ENCODE measurements around the gene RACK1.
"Not testable (repeated sequence)": the region's sequence is repeated elsewhere in the genome, so short reads cannot be mapped to it uniquely, and the experiment has no call there.

RACK1 gene

GRCh38 chr5:181215997-181216989 is 27.4 kb downstream of the RACK1 start:
- DNase-seq (ENCODE audit: low read depth in 2 of 2), result no peak

- DNase-seq (ENCODE audit: low read depth in 2 of 2), result not testable (repeated sequence)
Observed at GRCh38 chr5:181214249-181214648, 29.5 kb downstream of the RACK1 start.

DNA sequence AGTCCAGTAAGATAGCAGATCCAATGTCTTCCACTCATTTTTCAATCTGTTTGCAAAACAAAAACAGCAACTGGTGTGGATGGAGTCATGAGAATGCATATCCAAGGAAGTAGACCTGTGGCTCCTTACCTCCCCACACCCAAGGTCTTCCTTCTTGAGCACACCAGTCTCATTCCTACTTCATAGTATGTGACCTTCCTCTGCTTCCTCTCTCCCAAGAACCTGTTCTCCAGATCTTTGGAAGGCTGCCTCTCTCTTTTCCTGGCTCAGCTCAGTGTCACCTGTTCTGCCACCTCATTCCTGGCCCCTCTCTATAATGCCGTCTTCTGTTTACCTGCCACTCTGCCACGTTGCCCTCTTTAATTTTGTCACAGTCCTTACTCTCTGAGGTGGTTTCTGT is 30.8 kb downstream of the RACK1 start:
- DNase-seq (ENCODE audit: low read depth in 2 of 2), result no peak

- DNase-seq (ENCODE audit: low read depth in 2 of 2), result no peak
Observed at GRCh38 chr5:181212080-181212479, 31.6 kb downstream of the RACK1 start.

GRCh38 chr5:181211208-181211607 is 32.5 kb downstream of the RACK1 start:
- no peak for DNase-seq (ENCODE audit: low read depth in 2 of 2)

DNA sequence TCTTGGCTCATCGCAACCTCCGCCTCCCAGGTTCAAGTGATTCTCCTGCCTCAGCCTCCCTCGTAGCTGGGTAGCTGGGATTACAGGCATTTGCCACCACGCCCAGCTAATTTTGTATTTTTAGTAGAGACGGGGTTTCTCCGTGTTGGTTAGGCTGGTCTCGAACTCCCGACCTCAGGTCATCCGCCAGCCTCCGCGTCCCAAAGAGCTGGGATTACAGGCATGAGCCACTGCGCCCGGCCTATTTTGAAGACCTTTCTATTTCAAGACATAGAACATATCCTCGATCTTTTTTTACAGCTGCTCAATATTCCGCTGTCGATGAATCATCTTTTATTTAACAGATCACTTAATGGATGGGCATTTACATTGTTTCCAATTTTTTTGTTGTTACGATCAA is 33.0 kb downstream of the RACK1 start:
- DNase-seq (ENCODE audit: low read depth in 2 of 2), result not testable (repeated sequence)

DNA sequence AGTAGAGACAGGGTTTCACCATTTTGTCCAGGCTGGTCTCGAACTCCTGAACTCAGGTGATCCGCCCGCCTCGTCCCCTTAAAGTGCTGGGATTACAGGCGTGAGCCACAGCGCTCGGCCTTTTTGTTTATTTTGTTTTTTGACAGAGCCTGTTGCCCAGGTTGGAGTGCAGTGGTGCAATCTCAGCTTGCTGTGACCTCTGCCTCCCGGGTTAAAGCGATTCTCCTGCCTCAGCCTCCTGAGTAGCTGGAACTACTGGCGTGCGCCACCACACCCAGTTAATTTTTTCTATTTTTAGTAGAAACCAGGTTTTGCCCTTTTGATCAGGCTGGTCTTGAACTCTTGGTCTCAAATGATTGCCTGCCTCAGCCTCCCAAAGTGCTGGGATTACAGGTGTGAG is 33.6 kb downstream of the RACK1 start:
- DNase-seq (ENCODE audit: low read depth in 2 of 2), result not testable (repeated sequence)

- DNase-seq (ENCODE audit: low read depth in 2 of 2), result not testable (repeated sequence)
Observed at GRCh38 chr5:181209006-181209405, 34.7 kb downstream of the RACK1 start.

- DNase-seq (ENCODE audit: low read depth in 2 of 2), result no peak
Observed at GRCh38 chr5:181207960-181208253, 35.8 kb downstream of the RACK1 start.

DNA sequence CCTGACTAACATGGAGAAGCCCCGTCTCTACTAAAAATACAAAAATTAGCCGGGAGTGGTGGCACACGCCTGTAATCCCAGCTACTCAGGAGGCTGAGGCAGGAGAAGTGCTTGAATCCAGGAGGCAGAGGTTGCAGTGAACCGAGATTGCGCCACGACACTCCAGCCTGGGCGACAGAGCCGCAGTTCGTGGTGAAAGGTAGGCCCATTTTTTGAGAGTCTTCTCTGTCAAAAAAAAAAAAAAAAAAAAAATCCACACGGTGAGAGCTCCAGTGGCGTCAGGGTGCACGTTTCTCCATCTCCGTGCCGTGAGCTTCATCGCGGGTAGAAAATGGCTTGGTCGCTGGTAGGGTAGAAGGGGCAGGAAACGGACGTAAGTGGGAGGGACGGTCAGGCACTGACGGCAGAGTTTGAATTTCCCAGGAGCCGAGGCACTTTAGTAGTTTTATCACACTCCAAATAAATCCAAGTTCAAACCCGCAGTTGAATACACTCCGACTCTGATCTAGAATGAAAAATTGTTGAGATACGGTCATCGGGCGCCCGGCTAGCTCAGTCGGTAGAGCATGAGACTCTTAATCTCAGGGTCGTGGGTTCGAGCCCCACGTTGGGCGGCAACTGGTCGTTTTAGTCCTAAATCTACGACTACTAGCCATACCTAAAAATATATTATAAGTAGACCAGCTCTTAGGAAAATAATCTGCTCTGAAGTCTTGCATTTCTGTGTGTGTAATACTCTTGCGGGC is 36.3 kb downstream of the RACK1 start:
- DNase-seq (ENCODE audit: low read depth in 2 of 2), result no peak

DNA sequence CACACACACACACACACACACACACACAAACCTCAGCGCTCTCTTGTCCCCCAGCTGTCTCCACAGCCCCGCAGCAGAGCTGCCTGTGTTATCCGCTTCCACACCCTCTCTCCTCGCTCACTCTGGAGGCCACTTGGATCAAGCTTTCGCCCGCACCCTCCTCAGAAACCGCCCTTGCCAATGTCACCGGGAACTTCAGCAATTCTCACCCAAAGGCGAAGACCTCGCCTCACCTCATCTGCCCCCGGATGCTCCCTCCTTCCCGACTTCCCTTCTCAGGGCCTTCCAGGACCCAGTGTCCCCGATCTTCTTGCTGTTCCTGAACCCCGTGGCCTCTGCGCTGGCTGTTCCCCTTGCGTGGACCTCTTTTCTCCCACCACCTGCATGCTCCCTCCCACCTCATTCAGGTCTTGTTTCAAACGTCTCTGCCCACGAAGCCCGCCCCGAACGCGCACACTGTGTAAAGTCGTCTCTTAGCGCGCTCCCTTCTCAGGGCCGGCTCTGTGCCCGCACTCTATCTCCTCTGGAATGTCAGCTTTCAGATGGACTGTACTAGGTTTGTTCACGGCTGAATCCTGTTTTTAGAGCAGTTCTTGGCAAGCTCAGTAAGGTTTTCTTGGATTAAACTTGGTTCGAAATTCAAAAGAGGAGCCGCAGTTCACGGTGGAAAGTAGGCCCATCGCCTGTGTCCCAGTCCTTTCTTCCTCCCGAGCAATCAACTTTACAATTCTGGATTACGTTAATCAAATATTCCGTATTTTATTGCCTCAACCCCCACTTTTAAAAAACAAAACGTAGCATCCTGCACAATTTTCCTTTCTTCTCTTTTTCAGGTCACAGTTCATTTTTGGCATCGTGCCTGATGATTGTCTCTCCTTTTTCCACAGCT is 37.7 kb downstream of the RACK1 start:
- DNase-seq (ENCODE audit: low read depth in 2 of 2), result no peak

DNA sequence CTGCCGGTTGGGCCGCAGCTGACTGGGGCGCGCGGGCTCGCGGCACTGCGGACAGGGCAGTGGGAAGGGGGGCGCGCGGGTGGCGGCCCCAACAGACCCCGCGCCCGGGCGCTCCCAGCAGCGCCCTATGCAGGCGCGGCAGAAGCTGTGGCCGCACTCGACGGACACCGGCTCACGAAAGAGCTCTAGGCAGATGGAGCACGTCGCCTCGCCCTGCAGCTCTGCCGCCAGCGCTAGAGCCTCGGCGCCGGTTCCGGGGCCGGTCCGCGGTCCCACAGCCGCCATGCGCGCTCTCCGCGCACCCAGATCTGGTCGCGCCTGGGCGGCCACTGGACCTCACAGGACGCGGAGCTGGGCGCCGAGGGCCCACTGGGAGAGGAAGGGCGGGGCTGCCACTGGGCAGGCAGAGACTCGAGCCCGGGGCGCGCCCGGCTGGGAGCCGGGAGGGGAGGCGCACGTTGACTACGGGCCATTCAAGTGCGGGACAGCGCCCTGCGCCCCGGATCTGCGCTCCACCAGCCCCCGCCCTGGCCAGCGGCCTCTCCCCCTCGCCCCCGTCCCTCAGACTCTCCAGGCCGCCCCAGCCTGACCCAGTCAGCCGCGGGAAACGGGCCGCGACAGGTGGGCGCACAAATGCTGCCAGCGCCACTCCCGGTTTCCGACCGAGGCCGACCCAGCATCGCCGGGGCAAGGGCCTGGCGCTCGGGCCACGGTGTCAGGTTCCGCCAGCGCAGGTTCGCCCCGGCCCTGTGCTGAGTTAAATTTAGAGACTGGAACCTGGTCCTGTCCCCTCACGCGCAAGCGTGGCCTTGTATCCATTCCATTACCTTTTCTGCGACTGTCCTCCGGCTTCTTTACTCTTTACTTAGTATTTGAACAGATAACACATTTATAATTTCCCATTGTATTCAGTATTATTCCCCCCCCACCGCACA is 38.6 kb downstream of the RACK1 start, which contains the start of gene TRIM7:
Gene TRIM7, minus strand, starts transcription at position 371 of the 935 bp plus-strand sequence. Its CDS starts 86 bp downstream, at position 285.
- DNase-seq (ENCODE audit: low read depth in 2 of 2), result no peak

GRCh38 chr5:181204113-181204825 is 39.4 kb downstream of the RACK1 start:
- DNase-seq (ENCODE audit: low read depth in 2 of 2), result no peak

GRCh38 chr5:181203777-181204112 is 40.0 kb downstream of the RACK1 start:
- DNase-seq (ENCODE audit: low read depth in 2 of 2), result no peak

GRCh38 chr5:181203093-181203711 is 40.5 kb downstream of the RACK1 start:
- no peak for DNase-seq (ENCODE audit: low read depth in 2 of 2)

DNA sequence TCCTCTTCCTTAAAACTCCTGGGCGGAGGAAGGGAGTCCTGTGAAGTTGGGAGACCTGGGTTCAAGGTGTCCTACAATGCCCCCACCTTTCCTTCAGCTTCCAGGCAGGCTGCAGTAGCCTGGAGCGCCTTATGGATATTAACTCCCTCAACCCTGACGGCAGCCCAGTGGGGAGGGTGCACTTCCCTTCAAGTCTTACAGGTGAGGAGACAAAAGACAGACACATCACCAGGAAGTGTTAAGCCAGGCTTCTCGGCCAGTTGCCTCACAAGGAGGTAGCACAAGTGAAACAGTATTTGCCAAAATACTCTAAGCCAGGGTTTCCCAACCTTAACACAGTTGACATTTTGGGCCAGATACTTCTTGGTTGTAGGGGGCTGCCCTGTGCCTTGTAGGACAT is 42.9 kb downstream of the RACK1 start:
- DNase-seq (ENCODE audit: low read depth in 2 of 2), result no peak

DNA sequence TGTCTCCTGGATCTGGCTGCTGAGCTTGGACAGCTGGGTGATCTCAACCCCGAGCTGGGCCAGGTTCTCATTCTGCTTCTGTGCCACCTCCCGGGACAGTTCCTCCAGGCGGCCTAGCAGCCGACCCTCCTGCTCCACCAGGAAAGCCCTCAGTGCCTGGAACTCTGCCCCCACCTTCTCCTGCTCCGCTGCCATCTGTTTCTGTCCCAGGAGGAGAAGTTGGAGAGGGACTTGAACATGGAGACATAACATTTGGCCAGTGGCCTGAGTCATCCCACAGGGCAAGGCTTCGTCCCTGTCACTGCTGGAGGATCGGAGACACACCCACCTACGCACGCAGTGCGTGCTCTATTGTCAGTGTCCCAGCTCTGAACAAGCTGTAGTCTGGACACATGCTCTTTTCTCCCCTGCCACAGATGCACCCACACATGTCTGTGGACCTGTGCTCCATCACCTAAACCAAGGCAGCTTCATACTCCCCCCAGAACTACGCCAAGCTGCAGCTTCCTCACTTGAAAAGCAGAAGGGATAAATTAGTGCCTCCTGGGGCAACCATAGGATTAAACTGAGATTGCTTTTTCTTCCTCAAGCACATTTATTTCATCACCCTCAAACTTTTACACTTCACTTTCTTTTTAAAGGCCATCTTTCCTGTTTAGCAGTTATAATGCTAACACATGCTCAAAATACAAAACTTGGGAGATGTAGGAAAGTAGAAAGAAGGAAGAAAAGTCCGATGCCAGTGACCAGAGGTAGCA is 43.6 kb downstream of the RACK1 start:
- no peak for DNase-seq (ENCODE audit: low read depth in 2 of 2)

GRCh38 chr5:181198905-181199519 is 44.7 kb downstream of the RACK1 start:
- no peak for DNase-seq (ENCODE audit: low read depth in 2 of 2)
